Vagina (tissue), 2 donors: Measurements from ENCODE around the gene PHAF1. TPM values are rescaled to one million over a fixed set of nuclear protein-coding genes. Genes with fewer than 3 reads are reported as not detected.

ENCODE experiments used
- DNase-seq, 2 donors: peaks; one replicate each; pipeline ENCODE4 v3.0.0-alpha.2; 2017; ENCODE audit errors: extremely low spot score in 2 of 2
- H3K27ac ChIP-seq: fragments of 200-600 bp; sonication (generic); one replicate; pipeline ENCODE4 v1.5.1; 2019
- H3K27me3 ChIP-seq: fragments of 200-600 bp; sonication (generic); one replicate; pipeline ENCODE4 v1.5.1; 2019
- H3K36me3 ChIP-seq, 2 donors: fragments of 200-600 bp; sonication (generic); one replicate each; pipeline ENCODE4 v1.5.1; 2017 to 2019
- H3K4me1 ChIP-seq: fragments of 200-600 bp; sonication (generic); one replicate; pipeline ENCODE4 v1.5.1; 2019
- H3K4me3 ChIP-seq, 2 donors: fragments of 200-600 bp; sonication (generic); 1 replicate in 1 of 2; 2 replicates in 1 of 2; pipeline ENCODE4 v1.5.1; 2016 to 2019
- H3K9me3 ChIP-seq: fragments of 200-600 bp; sonication (generic); one replicate; pipeline ENCODE4 v1.5.1; 2019
- CTCF ChIP-seq, 3 experiments: fragments of 450-650 bp in 2 of 3; fragments of 200-600 bp in 1 of 3; sonication (generic) in 1 of 3; IDR thresholded peaks; one replicate each; pipeline ENCODE4 v1.5.1; 2017 to 2019; ENCODE audit warnings: antibody characterized with exemption in 3 of 3, mild to moderate bottlenecking in 2 of 3, moderate library complexity in 2 of 3
- POLR2A ChIP-seq, 2 donors: fragments of 450-650 bp; IDR thresholded peaks; one replicate each; pipeline ENCODE4 v1.6.1; 2017; ENCODE audit warnings: antibody characterized with exemption in 2 of 2, mild to moderate bottlenecking in 2 of 2, moderate library complexity in 2 of 2
- POLR2AphosphoS5 ChIP-seq, 2 donors: sonication (generic); formaldehyde crosslinking; IDR thresholded peaks; one replicate each; pipeline ENCODE4 v1.9.0; 2017; ENCODE audit warnings: antibody characterized with exemption in 2 of 2, mild to moderate bottlenecking in 2 of 2, low read depth in 1 of 2; ENCODE audit not compliant: insufficient read depth in 1 of 2
- intact Hi-C: fragments of 100-400 bp; cut with DNase I; formaldehyde crosslinking; loops from one replicate; pipeline ENCODE4 v1.15.1; 2023
- total RNA-seq: library from RNA; depleted of rRNA; stranded (reverse); fragments of >200 nt; gene quantifications from one replicate; pipeline ENCODE4 v1.2.3, GENCODE V29; 2016

Gene PHAF1
- total RNA-seq, 1 donor from 2014 or later, result 23.3 TPM

GRCh38 chr16:67087291-67087690 lies 22.4 kb upstream of the PHAF1 start:
- TF ChIP-seq CTCF (IDR thresholded peaks at IDR 0.05), result no peak
- no peak for TF ChIP-seq POLR2AphosphoS5 (IDR thresholded peaks at IDR 0.05; ENCODE audit: insufficient read depth in 1 of 2, low read depth in 1 of 2)
- no peak for TF ChIP-seq POLR2A (IDR thresholded peaks at IDR 0.05)
- peaks cover 10% of the 10 kb centered on the region for H3K4me1 ChIP-seq
- DNase-seq, result no peak
- no peak overlapping the region for H3K4me3 ChIP-seq
- H3K27ac ChIP-seq, result no peak overlapping the region
- intact Hi-C loops, result no loop called here
- H3K9me3 ChIP-seq, result no peaks in the 10 kb centered on the region
- peaks cover 0 to 22% of the 10 kb centered on the region in 2 donors for H3K36me3 ChIP-seq
- H3K27me3 ChIP-seq, result no peaks in the 10 kb centered on the region

- no peak overlapping the region for H3K27ac ChIP-seq
- no peaks in the 10 kb centered on the region for H3K27me3 ChIP-seq
- TF ChIP-seq CTCF (IDR thresholded peaks at IDR 0.05) (no peak), POLR2AphosphoS5 (IDR thresholded peaks at IDR 0.05; ENCODE audit: insufficient read depth in 1 of 2, low read depth in 1 of 2) (no peak), POLR2A (IDR thresholded peaks at IDR 0.05) (no peak)
- intact Hi-C loops, result no loop called here
- H3K4me3 ChIP-seq, result no peak overlapping the region
- peaks cover 10% of the 10 kb centered on the region for H3K4me1 ChIP-seq
- DNase-seq, result no peak
- peaks cover 0 to 22% of the 10 kb centered on the region in 2 donors for H3K36me3 ChIP-seq
- H3K9me3 ChIP-seq, result no peaks in the 10 kb centered on the region
Observed at GRCh38 chr16:67087803-67088202, 21.9 kb upstream of the PHAF1 start.

- peaks cover 0 to 17% of the 10 kb centered on the region in 2 donors for H3K36me3 ChIP-seq
- no peaks in the 10 kb centered on the region for H3K9me3 ChIP-seq
- H3K27ac ChIP-seq, result no peak overlapping the region
Observed at GRCh38 chr16:67088551-67088950, 21.2 kb upstream of the PHAF1 start.

GRCh38 chr16:67089101-67089500 lies 20.6 kb upstream of the PHAF1 start:
- DNase-seq, result no peak
- Histone ChIP-seq H3K36me3 (peaks cover 0 to 14% of the 10 kb centered on the region in 2 donors), H3K27me3 (no peaks in the 10 kb centered on the region), H3K4me3 (no peak overlapping the region), H3K9me3 (no peaks in the 10 kb centered on the region), H3K4me1 (peaks cover 10% of the 10 kb centered on the region), H3K27ac (no peak overlapping the region)
- TF ChIP-seq POLR2A (IDR thresholded peaks at IDR 0.05), result no peak
- intact Hi-C loops, result no loop called here

More at GRCh38 chr16:67088551-67088950, 21.2 kb upstream of the PHAF1 start:
- no peak overlapping the region for H3K4me3 ChIP-seq
- intact Hi-C loops, result no loop called here
- TF ChIP-seq CTCF (IDR thresholded peaks at IDR 0.05) (no peak), POLR2AphosphoS5 (IDR thresholded peaks at IDR 0.05; ENCODE audit: insufficient read depth in 1 of 2, low read depth in 1 of 2) (no peak), POLR2A (IDR thresholded peaks at IDR 0.05) (no peak)
- H3K4me1 ChIP-seq, result peaks cover 10% of the 10 kb centered on the region
- no peaks in the 10 kb centered on the region for H3K27me3 ChIP-seq
- no peak for DNase-seq

GRCh38 chr16:67091906-67092566 lies 17.7 kb upstream of the PHAF1 start:
- TF ChIP-seq CTCF (IDR thresholded peaks at IDR 0.05), result no peak
- TF ChIP-seq POLR2A (IDR thresholded peaks at IDR 0.05), result no peak
- no peak for TF ChIP-seq POLR2AphosphoS5 (IDR thresholded peaks at IDR 0.05; ENCODE audit: insufficient read depth in 1 of 2, low read depth in 1 of 2)
- Histone ChIP-seq H3K4me1 (peaks cover 5% of the 10 kb centered on the region), H3K4me3 (no peak overlapping the region), H3K9me3 (no peaks in the 10 kb centered on the region), H3K27ac (no peak overlapping the region), H3K36me3 (peaks cover 0 to 6% of the 10 kb centered on the region in 2 donors), H3K27me3 (no peaks in the 10 kb centered on the region)
- intact Hi-C loops, result loop anchor here (10.0 kb wide), 1 partner anchor 1277 kb away; no protein-coding TSS in a partner anchor
- no peak for DNase-seq
